Uterus (tissue), 4 donors: ENCODE results near the gene ZC3H4. TPM values are rescaled to one million over a fixed set of nuclear protein-coding genes. Genes with fewer than 3 reads are reported as not detected.

ENCODE experiments used
- DNase-seq, 2 donors: peaks; one replicate each; pipeline ENCODE4 v3.0.0-alpha.2; 2019 to 2020
- H3K27ac ChIP-seq, 2 donors: fragments of 200-600 bp; sonication (generic); 1 replicate in 1 of 2; 2 replicates in 1 of 2; pipeline ENCODE4 v1.5.1; 2016 to 2018
- H3K27me3 ChIP-seq, 2 donors: fragments of 200-600 bp; sonication (generic); one replicate each; pipeline ENCODE4 v1.5.1; 2018 to 2019; ENCODE audit warnings: control low read depth in 1 of 2
- H3K36me3 ChIP-seq, 2 donors: fragments of 200-600 bp; sonication (generic); one replicate each; pipeline ENCODE4 v1.5.1; 2019; ENCODE audit warnings: control low read depth in 1 of 2
- H3K4me1 ChIP-seq, 2 donors: fragments of 200-600 bp; sonication (generic); one replicate each; pipeline ENCODE4 v1.5.1; 2018 to 2019; ENCODE audit warnings: control low read depth in 1 of 2
- H3K4me3 ChIP-seq, 2 donors: fragments of 200-600 bp; sonication (generic); 1 replicate in 1 of 2; 2 replicates in 1 of 2; pipeline ENCODE4 v1.5.1; 2018 to 2019; ENCODE audit warnings: mild to moderate bottlenecking in 1 of 2
- H3K9me3 ChIP-seq, 2 donors: fragments of 200-600 bp; sonication (generic); one replicate each; pipeline ENCODE4 v1.5.1; 2019; ENCODE audit warnings: control low read depth in 1 of 2
- POLR2A ChIP-seq, 2 donors: fragments of 450-650 bp; IDR thresholded peaks; one replicate each; pipeline ENCODE4 v1.6.1; 2016; ENCODE audit warnings: antibody characterized with exemption in 2 of 2, mild to moderate bottlenecking in 1 of 2, moderate library complexity in 1 of 2
- intact Hi-C: fragments of 100-400 bp; cut with DNase I; formaldehyde crosslinking; loops from one replicate; pipeline ENCODE4 v1.15.1; 2023; ENCODE audit warnings: low total_unique reads
- total RNA-seq, 4 donors: library from RNA; depleted of rRNA in 3 of 4; stranded (reverse); fragments of >200 nt in 3 of 4; gene quantifications; one replicate each; pipeline versions ENCODE4 v1.1.0 to v1.2.4, GENCODE V29; 2014 to 2023
- TF ChIP-seq, protein P1 (sequence below), 4 experiments: fragments of 200-600 bp in 2 of 4; fragments of 450-650 bp in 2 of 4; sonication (generic) in 2 of 4; IDR thresholded peaks; one replicate each; pipeline ENCODE4 v1.5.1; 2016 to 2019; ENCODE audit warnings: antibody characterized with exemption in 4 of 4, mild to moderate bottlenecking in 2 of 4, moderate library complexity in 1 of 4
- donor health status: DM: yes; HTN: yes; CAD: no.

ZC3H4 gene
- total RNA-seq, 4 donors from 2014 or later = 3.3 to 43.1 (median 18.3) TPM

DNA sequence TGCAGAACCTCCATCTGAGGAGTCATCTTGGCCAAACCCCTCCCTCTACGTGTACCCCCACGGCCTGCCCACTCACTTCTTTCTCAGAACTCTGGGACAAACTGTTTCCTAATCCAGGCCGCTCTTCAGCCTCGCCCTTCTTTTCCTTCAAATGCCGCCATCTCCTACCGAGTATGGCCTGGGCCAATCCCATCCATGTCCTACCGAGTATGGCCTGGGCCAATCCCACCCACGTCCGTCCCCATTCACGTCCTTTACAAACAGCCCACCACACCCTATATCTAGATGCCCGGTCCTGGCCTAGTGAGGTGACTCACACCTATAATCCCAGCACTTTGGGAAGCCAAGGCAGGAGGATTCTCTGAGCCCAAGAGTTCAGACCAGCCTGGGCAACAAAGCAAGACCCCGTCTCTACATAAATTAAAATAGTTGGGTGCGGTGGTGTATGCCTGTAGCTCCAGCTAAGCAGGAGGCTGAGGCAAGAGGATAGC, 66.3 kb downstream of the ZC3H4 start:
- no peaks in the 10 kb centered on the region for H3K36me3 ChIP-seq
- H3K4me1 ChIP-seq = no peaks in the 10 kb centered on the region
- intact Hi-C loops = no loop called here
- peak overlapping the region in 1 of 2 donors; percentile 87 for H3K27ac ChIP-seq
- no peak for DNase-seq
- TF ChIP-seq POLR2A (IDR thresholded peaks at IDR 0.05) = no peak
- TF ChIP-seq, protein P1, sequence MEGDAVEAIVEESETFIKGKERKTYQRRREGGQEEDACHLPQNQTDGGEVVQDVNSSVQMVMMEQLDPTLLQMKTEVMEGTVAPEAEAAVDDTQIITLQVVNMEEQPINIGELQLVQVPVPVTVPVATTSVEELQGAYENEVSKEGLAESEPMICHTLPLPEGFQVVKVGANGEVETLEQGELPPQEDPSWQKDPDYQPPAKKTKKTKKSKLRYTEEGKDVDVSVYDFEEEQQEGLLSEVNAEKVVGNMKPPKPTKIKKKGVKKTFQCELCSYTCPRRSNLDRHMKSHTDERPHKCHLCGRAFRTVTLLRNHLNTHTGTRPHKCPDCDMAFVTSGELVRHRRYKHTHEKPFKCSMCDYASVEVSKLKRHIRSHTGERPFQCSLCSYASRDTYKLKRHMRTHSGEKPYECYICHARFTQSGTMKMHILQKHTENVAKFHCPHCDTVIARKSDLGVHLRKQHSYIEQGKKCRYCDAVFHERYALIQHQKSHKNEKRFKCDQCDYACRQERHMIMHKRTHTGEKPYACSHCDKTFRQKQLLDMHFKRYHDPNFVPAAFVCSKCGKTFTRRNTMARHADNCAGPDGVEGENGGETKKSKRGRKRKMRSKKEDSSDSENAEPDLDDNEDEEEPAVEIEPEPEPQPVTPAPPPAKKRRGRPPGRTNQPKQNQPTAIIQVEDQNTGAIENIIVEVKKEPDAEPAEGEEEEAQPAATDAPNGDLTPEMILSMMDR (IDR thresholded peaks at IDR 0.05) = no peak
- peak overlapping the region; percentile 60 to 93 for H3K4me3 ChIP-seq
- no peaks in the 10 kb centered on the region for H3K27me3 ChIP-seq
- H3K9me3 ChIP-seq = no peaks in the 10 kb centered on the region

- no peak overlapping the region for H3K27ac ChIP-seq
- no peak for DNase-seq
Observed at GRCh38 chr19:47045867-47046470, 67.6 kb downstream of the ZC3H4 start.

GRCh38 chr19:47044946-47045866, 68.4 kb downstream of the ZC3H4 start:
- no peaks in the 10 kb centered on the region for H3K36me3 ChIP-seq
- H3K9me3 ChIP-seq = no peaks in the 10 kb centered on the region
- TF ChIP-seq, protein P1 (IDR thresholded peaks at IDR 0.05) = no peak
- no peak for TF ChIP-seq POLR2A (IDR thresholded peaks at IDR 0.05)
- no peaks in the 10 kb centered on the region for H3K27me3 ChIP-seq
- H3K4me3 ChIP-seq = no peak overlapping the region
- H3K4me1 ChIP-seq = no peaks in the 10 kb centered on the region
- DNase-seq = no peak
- no peak overlapping the region for H3K27ac ChIP-seq
- intact Hi-C loops = no loop called here

More at GRCh38 chr19:47045867-47046470, 67.6 kb downstream of the ZC3H4 start:
- Histone ChIP-seq H3K36me3 (no peaks in the 10 kb centered on the region), H3K4me3 (no peak overlapping the region), H3K4me1 (no peaks in the 10 kb centered on the region), H3K27me3 (no peaks in the 10 kb centered on the region), H3K9me3 (no peaks in the 10 kb centered on the region)
- no peak for TF ChIP-seq POLR2A (IDR thresholded peaks at IDR 0.05)
- TF ChIP-seq, protein P1 (IDR thresholded peaks at IDR 0.05) = no peak
- intact Hi-C loops = no loop called here

- no peaks in the 10 kb centered on the region for H3K9me3 ChIP-seq
Observed at GRCh38 chr19:47040869-47041268, 72.7 kb downstream of the ZC3H4 start.

More at GRCh38 chr19:47040869-47041268, 72.7 kb downstream of the ZC3H4 start:
- H3K4me3 ChIP-seq = no peak overlapping the region
- no peaks in the 10 kb centered on the region for H3K4me1 ChIP-seq
- no peak for TF ChIP-seq POLR2A (IDR thresholded peaks at IDR 0.05)
- TF ChIP-seq, protein P1 (IDR thresholded peaks at IDR 0.05) = no peak
- no peak for DNase-seq
- intact Hi-C loops = no loop called here
- no peaks in the 10 kb centered on the region for H3K27me3 ChIP-seq
- H3K36me3 ChIP-seq = no peaks in the 10 kb centered on the region
- H3K27ac ChIP-seq = no peak overlapping the region
